HepG2 (cell line): Measurements from ENCODE around the gene ARFGAP3. TPM values are rescaled to one million over a fixed set of nuclear protein-coding genes. Genes with fewer than 3 reads are reported as not detected.
"Not testable (repeated sequence)": the region's sequence is repeated elsewhere in the genome, so short reads cannot be mapped to it uniquely, and the experiment has no call there.

Experiments used
- ATAC-seq: fragments of 200-7000 bp; cut with Tn5 transposase; 3 replicates; pipeline ENCODE4 v1.9.1; 2020; ENCODE audit warnings: mild to moderate bottlenecking, moderate library complexity
- BruUV-seq: library from RNA; stranded (reverse); fragments of 400-500 nt; replicated peaks from 2 replicates; lab custom pipeline; 2021; lab: Mats Ljungman, UMichigan
- CTCF ChIA-PET: fragments of 300-600 bp; formaldehyde crosslinking; extraction: SDS; loops from one replicate; lab custom pipeline; 2021; ENCODE audit warnings: low total read pairs, inconsistent platforms, low intra/inter-chr PET ratio; lab: Yijun Ruan, JAX
- POLR2A ChIA-PET: fragments of 350-600 bp; sonication (Branson Sonifier 250); formaldehyde crosslinking; loops from one replicate; lab custom pipeline; 2020; ENCODE audit warnings: antibody characterized with exemption, inconsistent platforms; lab: Yijun Ruan, JAX
- DNase-seq: peaks from one replicate; pipeline ENCODE4 v3.0.0-alpha.2; 2015; ENCODE audit warnings: low spot score
- FAIRE-seq: peaks from 3 replicates; lab custom pipeline; 2011; peaks lifted over from hg19 to GRCh38; lab: Jason Lieb, UNC
- H2AFZ ChIP-seq: one replicate; pipeline ENCODE4 v1.6.1; 2011; ENCODE audit warnings: low read length, inconsistent platforms
- H3K27ac ChIP-seq: fragments of 300-600 bp; 3 replicates; pipeline ENCODE4 v1.8.0; 2011; ENCODE audit warnings: mixed run types, mild to moderate bottlenecking, mixed read lengths, low read length, inconsistent platforms; ENCODE audit not compliant: insufficient read depth; ENCODE audit errors: extremely low read length
- H3K27me3 ChIP-seq, 2 experiments: fragments of 200-600 bp in 1 of 2; 2 replicates in 1 of 2; 3 replicates in 1 of 2; pipeline versions ENCODE4 v1.6.0 to v1.8.0; 2011; ENCODE audit warnings: low read length in 2 of 2, mild to moderate bottlenecking in 2 of 2, moderate library complexity in 2 of 2, inconsistent platforms in 1 of 2; ENCODE audit not compliant: insufficient read depth in 2 of 2, control insufficient read depth in 1 of 2
- H3K36me3 ChIP-seq, 2 experiments: fragments of 200-600 bp in 1 of 2; replicated peaks in 1 of 2; 2 replicates in 1 of 2; 3 replicates in 1 of 2; pipeline versions ENCODE4 v1.5.1 to v1.8.0; 2011; ENCODE audit warnings: low read length in 2 of 2, inconsistent platforms in 1 of 2; ENCODE audit not compliant: insufficient read depth in 2 of 2, control insufficient read depth in 1 of 2
- H3K4me1 ChIP-seq: 2 replicates; pipeline ENCODE4 v1.5.1; 2012; ENCODE audit warnings: low read length, inconsistent platforms; ENCODE audit not compliant: insufficient read depth
- H3K4me2 ChIP-seq: 2 replicates; pipeline ENCODE4 v1.6.0; 2011; ENCODE audit warnings: low read depth, low read length, inconsistent platforms
- H3K4me3 ChIP-seq, 3 experiments: fragments of 200-600 bp in 1 of 3; sonication (generic), shearing (Covaris generic) in 1 of 3; replicated peaks in 1 of 3; 2 replicates each; pipeline ENCODE4 v1.5.1; 2011 to 2016; ENCODE audit warnings: low read length in 3 of 3, inconsistent platforms in 2 of 3, low read depth in 2 of 3, mild to moderate bottlenecking in 2 of 3, control low read depth in 1 of 3, mixed read lengths in 1 of 3; ENCODE audit not compliant: insufficient read depth in 1 of 3
- H3K79me2 ChIP-seq: one replicate; pipeline ENCODE4 v1.6.1; 2011; ENCODE audit warnings: low read length, inconsistent platforms; ENCODE audit not compliant: insufficient read depth
- H3K9ac ChIP-seq: 2 replicates; pipeline ENCODE4 v1.6.0; 2011; ENCODE audit warnings: mild to moderate bottlenecking, low read depth, low read length, inconsistent platforms; ENCODE audit not compliant: insufficient read depth
- H3K9me3 ChIP-seq: 2 replicates; pipeline ENCODE4 v1.5.1; 2012; ENCODE audit warnings: mild to moderate bottlenecking, low read length
- H4K20me1 ChIP-seq: 2 replicates; pipeline ENCODE4 v1.6.0; 2011; ENCODE audit warnings: inconsistent platforms, mild to moderate bottlenecking, low read length, moderate library complexity; ENCODE audit not compliant: insufficient read depth
- ARID5B ChIP-seq: IDR thresholded peaks from 2 replicates; pipeline ENCODE4 v1.4.0; 2020; ENCODE audit warnings: mild to moderate bottlenecking, missing genetic modification reagents
- ZNF292 ChIP-seq: sonication (generic); formaldehyde crosslinking; IDR thresholded peaks from 2 replicates; pipeline ENCODE4 v1.8.1; 2022; ENCODE audit warnings: mild to moderate bottlenecking, low read depth, missing genetic modification reagents, borderline replicate concordance
- ZUFSP ChIP-seq: sonication (generic); formaldehyde crosslinking; IDR thresholded peaks from 2 replicates; pipeline ENCODE4 v1.9.0; 2021; ENCODE audit warnings: missing genetic modification reagents, mild to moderate bottlenecking, borderline replicate concordance
- WGBS: methylation state at CpG from one replicate; pipeline ENCODE4 v1.1.6; 2017; ENCODE audit warnings: low lambda C conversion rate; 5-methylcytosine and 5-hydroxymethylcytosine counted together
- in situ Hi-C: cut with HindIII; loops from 2 replicates; pipeline ENCODE4 v1.10.0; 2017; ENCODE audit warnings: low pct_unique_long_range_greater_than_20kb; ENCODE audit not compliant: extremely low pct_ligation_motif_present
- intact Hi-C: fragments of 100-400 bp; cut with micrococcal nuclease; formaldehyde crosslinking; loops from one replicate; pipeline ENCODE4 v1.10.0; 2022; ENCODE audit not compliant: unreplicated experiment
- polyA plus RNA-seq, 8 experiments: library from polyadenylated mRNA; depleted of rRNA in 3 of 8; stranded (reverse) in 7 of 8; unstranded in 1 of 8; fragments of >200 nt; fragmentation: Illumina TruSeq in 4 of 8; extraction: Trizol in 4 of 8; gene quantifications; 2 replicates each; pipeline versions ENCODE4 v1.2.1 to v1.2.3, GENCODE V29; 2011 to 2016; ENCODE audit warnings: low read depth in 4 of 8, missing spikeins in 1 of 8, mixed read lengths in 1 of 8; ENCODE audit not compliant: insufficient read depth in 1 of 8
- total RNA-seq, 5 experiments: library from RNA; depleted of rRNA; stranded (reverse); fragments of >200 nt; fragmentation: Illumina TruSeq; extraction: Trizol; gene quantifications; 2 replicates each; pipeline ENCODE4 v1.2.3, GENCODE V29; 2016; ENCODE audit warnings: low read depth in 1 of 5

Gene ARFGAP3
- total and polyA plus RNA-seq, 2 of the 13 experiments (the other 11 are each of a cell fraction or from before 2014, with no cell fraction given): 41.7 to 61.6 TPM

- TF ChIP-seq ZUFSP: no peak
Observed at GRCh38 chr22:42752230-42752746, 104.8 kb downstream of the ARFGAP3 start (continued).

GRCh38 chr22:42750421-42750820, 106.7 kb downstream of the ARFGAP3 start:
- H3K27ac ChIP-seq, H4K20me1 ChIP-seq, H3K36me3 ChIP-seq, H3K9ac ChIP-seq, H3K4me3 ChIP-seq, H3K9me3 ChIP-seq, DNase-seq, H2AFZ ChIP-seq, POLR2A ChIA-PET, H3K4me2 ChIP-seq, in situ Hi-C loops, H3K27me3 ChIP-seq, H3K79me2 ChIP-seq, BruUV-seq, CTCF ChIA-PET, ATAC-seq, FAIRE-seq, intact Hi-C loops: not testable (repeated sequence)
- WGBS: 93% methylated on average over 9 of the region's 28 CpGs
- H3K4me1 ChIP-seq: peaks cover 83% of the 10 kb centered on the region

GRCh38 chr22:42747701-42748513, 109.2 kb downstream of the ARFGAP3 start:
- H3K27ac ChIP-seq: no peak overlapping the region
- WGBS: 15% methylated on average over 14 of the region's 14 CpGs
- in situ Hi-C loops: no loop called here
- H3K36me3 ChIP-seq: no peaks in the 10 kb centered on the region
- H3K79me2 ChIP-seq: no peaks in the 10 kb centered on the region
- H2AFZ ChIP-seq: no peak overlapping the region
- peaks cover 69% of the 10 kb centered on the region for H3K4me1 ChIP-seq
- H4K20me1 ChIP-seq: no peaks in the 10 kb centered on the region
- intact Hi-C loops: no loop called here
- H3K4me3 ChIP-seq: peak overlapping the region in 1 of 3 experiments; percentile 40; a peak in 2 of 6 replicates
- H3K4me2 ChIP-seq: peak overlapping the region; percentile 64
- H3K9ac ChIP-seq: peak overlapping the region; percentile 17; the same call in 1 of the 2 replicates
- H3K27me3 ChIP-seq: no peaks in the 10 kb centered on the region
- H3K9me3 ChIP-seq: no peaks in the 10 kb centered on the region
- ChIA-PET CTCF (no interaction called here), POLR2A (no interaction called here)
- BruUV-seq: no TSS peak
- FAIRE-seq (peak; percentile 36), DNase-seq (peak; percentile 74), ATAC-seq (peak; percentile 70)
- TF ChIP-seq ZNF292 (CRISPR knock-in tag) (peak; percentile 54; the same call in 1 of the 2 replicates), ARID5B (no peak)
